ENCODE measurements around the gene ART5. TPM values are rescaled to one million over a fixed set of nuclear protein-coding genes. Genes with fewer than 3 reads are reported as not detected.

ART5 gene
- total and polyA plus RNA-seq, 9 donors: 1.3 to 6.5 (median 3.7) TPM

DNA sequence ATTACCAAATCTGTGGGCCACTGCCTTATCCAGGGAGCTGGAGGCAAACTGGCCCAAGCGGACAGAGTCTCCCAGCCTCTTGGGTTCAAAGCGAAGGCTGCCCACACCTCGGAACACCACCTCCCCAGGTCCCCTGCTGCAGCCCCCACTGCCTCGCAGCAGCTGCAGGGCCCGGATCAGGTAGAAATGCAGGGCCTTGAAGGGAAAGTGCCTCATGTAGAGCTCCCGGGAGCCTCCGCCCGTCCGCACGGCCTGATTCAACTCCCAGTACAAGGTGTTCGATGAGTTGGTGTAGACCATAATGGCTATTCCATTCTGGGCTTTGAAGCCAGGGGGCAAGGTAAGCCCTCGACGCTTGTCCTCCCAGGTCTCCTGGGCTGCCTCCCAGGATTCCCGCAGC, 2.0 kb downstream of the ART5 start:
- 94 to 96% (median 96%) methylated on average over 14 of the region's 14 CpGs for WGBS, 3 donors
- Histone ChIP-seq H3K4me1 (ENCODE audit: insufficient read depth) (peaks cover 6% of the 10 kb centered on the region), H3K27ac (no peak overlapping the region), H3K27me3 (no peaks in the 10 kb centered on the region), H3K9me3 (no peaks in the 10 kb centered on the region), H3K4me3 (no peak overlapping the region), H3K36me3 (no peaks in the 10 kb centered on the region)
- intact Hi-C loops (cut with DNase I): no loop called here
- DNase-seq: no peak
- TF ChIP-seq, protein P1, sequence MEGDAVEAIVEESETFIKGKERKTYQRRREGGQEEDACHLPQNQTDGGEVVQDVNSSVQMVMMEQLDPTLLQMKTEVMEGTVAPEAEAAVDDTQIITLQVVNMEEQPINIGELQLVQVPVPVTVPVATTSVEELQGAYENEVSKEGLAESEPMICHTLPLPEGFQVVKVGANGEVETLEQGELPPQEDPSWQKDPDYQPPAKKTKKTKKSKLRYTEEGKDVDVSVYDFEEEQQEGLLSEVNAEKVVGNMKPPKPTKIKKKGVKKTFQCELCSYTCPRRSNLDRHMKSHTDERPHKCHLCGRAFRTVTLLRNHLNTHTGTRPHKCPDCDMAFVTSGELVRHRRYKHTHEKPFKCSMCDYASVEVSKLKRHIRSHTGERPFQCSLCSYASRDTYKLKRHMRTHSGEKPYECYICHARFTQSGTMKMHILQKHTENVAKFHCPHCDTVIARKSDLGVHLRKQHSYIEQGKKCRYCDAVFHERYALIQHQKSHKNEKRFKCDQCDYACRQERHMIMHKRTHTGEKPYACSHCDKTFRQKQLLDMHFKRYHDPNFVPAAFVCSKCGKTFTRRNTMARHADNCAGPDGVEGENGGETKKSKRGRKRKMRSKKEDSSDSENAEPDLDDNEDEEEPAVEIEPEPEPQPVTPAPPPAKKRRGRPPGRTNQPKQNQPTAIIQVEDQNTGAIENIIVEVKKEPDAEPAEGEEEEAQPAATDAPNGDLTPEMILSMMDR (IDR thresholded peaks at IDR 0.05): no peak
- no peak for TF ChIP-seq EP300 (IDR thresholded peaks at IDR 0.05)
- TF ChIP-seq POLR2A (IDR thresholded peaks at IDR 0.05): no peak

DNA sequence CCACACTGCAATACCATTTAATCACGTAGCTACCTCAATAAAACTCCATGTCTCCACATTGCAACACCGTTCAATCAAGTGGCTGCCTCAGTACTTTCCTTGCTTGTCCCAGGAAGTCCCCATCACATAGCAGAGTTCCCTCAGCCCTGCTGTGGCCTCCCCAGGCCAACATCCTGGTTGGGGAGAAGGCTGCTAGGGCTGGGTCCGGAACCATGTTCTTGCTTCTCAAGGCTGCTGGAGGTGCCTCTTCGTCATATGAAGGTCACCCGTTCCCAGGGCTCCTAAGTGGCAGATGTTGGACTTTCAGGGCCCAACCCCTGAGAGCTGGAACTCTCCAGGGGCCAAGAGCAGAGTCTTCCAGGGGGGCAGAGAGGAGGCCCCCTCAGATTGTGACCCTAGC, 3.3 kb downstream of the ART5 start:
- TF ChIP-seq POLR2A (IDR thresholded peaks at IDR 0.05) (no peak), EP300 (IDR thresholded peaks at IDR 0.05) (no peak)
- TF ChIP-seq, protein P1 (IDR thresholded peaks at IDR 0.05): no peak
- intact Hi-C loops (cut with DNase I): no loop called here
- H3K4me1 ChIP-seq (ENCODE audit: insufficient read depth): peaks cover 6% of the 10 kb centered on the region
- WGBS, 3 donors: 85 to 93% (median 90%) methylated on average over 5 of the region's 5 CpGs
- no peak overlapping the region for H3K4me3 ChIP-seq
- H3K9me3 ChIP-seq: no peaks in the 10 kb centered on the region
- H3K36me3 ChIP-seq: no peaks in the 10 kb centered on the region
- no peak for DNase-seq
- no peaks in the 10 kb centered on the region for H3K27me3 ChIP-seq
- no peak overlapping the region for H3K27ac ChIP-seq

DNA sequence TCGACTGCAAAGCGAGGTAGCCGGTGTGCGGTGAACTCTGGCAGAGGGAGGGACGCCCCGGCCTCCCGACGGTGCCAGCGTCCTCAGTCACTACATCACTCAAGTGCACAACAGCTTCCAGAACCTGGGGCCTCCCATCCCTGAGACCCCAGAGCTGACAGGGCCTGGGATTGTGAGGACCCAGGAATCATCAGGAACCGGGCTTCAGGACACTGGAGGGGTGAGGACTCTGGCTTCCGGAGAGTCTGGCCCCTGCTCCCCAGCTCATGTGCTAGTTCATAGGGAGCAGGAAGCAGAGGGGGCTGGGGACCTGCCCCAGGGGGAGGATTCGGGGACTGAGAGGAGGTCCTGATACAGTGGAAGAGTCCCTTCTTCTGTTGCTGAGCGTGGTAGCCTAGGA, 4.6 kb downstream of the ART5 start:
- TF ChIP-seq POLR2A (IDR thresholded peaks at IDR 0.05) (no peak), EP300 (IDR thresholded peaks at IDR 0.05) (no peak)
- TF ChIP-seq, protein P1 (IDR thresholded peaks at IDR 0.05): no peak
- WGBS, 3 donors: 79 to 81% (median 79%) methylated on average over 13 of the region's 13 CpGs
- intact Hi-C loops (cut with DNase I): no loop called here
- Histone ChIP-seq H3K4me1 (ENCODE audit: insufficient read depth) (no peaks in the 10 kb centered on the region), H3K9me3 (no peaks in the 10 kb centered on the region), H3K27me3 (no peaks in the 10 kb centered on the region), H3K36me3 (no peaks in the 10 kb centered on the region), H3K4me3 (no peak overlapping the region), H3K27ac (no peak overlapping the region)
- no peak for DNase-seq

DNA sequence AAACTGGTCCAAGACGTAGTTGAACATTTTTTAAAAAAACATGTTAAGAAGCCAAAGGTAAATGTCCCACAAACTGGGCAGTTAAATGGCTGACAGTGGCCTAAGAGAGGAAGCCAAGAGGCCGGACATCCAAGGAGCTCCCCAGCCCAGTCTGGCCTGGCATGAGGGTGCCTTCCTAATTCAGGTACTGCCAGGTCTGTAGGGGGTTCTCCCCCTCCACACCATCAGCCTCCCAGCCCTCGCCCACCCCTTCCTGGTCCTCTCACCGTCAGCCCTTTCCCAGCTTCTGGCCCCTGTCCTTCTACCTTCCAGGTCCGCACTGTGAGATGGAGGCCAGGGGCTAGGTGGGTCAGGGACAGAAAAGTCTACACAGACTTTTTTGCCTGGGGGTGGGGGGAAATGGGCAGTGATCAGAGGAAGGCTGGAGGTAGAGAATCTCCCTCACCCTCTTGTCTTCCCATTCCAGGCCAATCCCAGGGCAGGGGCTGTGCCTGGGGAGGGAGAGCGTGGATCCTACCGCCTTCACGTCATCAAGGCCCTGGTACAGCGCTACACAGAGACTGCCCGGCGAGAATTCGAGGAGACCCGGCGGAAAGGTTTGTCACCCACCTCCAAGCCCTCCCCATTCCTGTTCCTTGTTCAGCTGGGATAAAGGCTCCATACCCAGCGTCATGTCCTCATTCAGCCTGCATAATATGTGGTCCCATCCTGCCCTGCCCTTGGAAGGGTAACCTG, 6.0 kb downstream of the ART5 start:
- intact Hi-C loops (cut with DNase I): no loop called here
- Histone ChIP-seq H3K4me3 (no peak overlapping the region), H3K27ac (no peak overlapping the region), H3K4me1 (ENCODE audit: insufficient read depth) (no peaks in the 10 kb centered on the region), H3K27me3 (no peaks in the 10 kb centered on the region), H3K36me3 (no peaks in the 10 kb centered on the region), H3K9me3 (no peaks in the 10 kb centered on the region)
- no peak for TF ChIP-seq POLR2A (IDR thresholded peaks at IDR 0.05)
- TF ChIP-seq, protein P1 (IDR thresholded peaks at IDR 0.05): no peak
- DNase-seq: no peak
- WGBS, 3 donors: 91 to 93% (median 91%) methylated on average over 15 of the region's 15 CpGs

Data from ovary (tissue), 9 donors.